ENCODE results near the gene CRELD2. TPM values are rescaled to one million over a fixed set of nuclear protein-coding genes. Genes with fewer than 3 reads are reported as not detected.

CRELD2 gene
- total and polyA plus RNA-seq, 2 of the 13 experiments (the other 11 are each of a cell fraction or from before 2014, with no cell fraction given), result 17.2 to 44.7 TPM

DNA sequence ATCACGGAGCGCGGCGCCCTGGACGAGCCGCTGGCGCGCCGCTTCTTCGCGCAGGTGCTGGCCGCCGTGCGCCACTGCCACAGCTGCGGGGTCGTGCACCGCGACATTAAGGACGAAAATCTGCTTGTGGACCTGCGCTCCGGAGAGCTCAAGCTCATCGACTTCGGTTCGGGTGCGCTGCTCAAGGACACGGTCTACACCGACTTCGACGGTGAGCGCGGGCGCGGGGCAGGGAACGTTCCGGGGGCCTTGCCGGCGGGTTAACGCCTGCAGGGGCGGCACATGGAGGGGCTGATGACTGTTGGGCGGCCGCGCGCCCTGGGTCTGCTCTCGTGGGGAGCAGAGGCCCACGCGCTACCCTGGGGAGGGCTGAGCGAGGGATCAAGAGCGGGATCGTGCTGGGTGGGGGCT lies 43.2 kb downstream of the CRELD2 start (continued):
- TF ChIP-seq, protein P1, sequence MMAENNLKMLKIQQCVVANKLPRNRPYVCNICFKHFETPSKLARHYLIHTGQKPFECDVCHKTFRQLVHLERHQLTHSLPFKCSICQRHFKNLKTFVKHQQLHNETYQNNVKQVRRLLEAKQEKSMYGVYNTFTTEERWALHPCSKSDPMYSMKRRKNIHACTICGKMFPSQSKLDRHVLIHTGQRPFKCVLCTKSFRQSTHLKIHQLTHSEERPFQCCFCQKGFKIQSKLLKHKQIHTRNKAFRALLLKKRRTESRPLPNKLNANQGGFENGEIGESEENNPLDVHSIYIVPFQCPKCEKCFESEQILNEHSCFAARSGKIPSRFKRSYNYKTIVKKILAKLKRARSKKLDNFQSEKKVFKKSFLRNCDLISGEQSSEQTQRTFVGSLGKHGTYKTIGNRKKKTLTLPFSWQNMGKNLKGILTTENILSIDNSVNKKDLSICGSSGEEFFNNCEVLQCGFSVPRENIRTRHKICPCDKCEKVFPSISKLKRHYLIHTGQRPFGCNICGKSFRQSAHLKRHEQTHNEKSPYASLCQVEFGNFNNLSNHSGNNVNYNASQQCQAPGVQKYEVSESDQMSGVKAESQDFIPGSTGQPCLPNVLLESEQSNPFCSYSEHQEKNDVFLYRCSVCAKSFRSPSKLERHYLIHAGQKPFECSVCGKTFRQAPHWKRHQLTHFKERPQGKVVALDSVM (CRISPR knock-in tag; IDR thresholded peaks at IDR 0.05), result 0 out of 2 replicates have a peak, but pooled peaks have one; percentile 6
- no peak for TF ChIP-seq ZNF616 (CRISPR knock-in tag; IDR thresholded peaks at IDR 0.05; ENCODE audit: low read depth)
- no peak for TF ChIP-seq HCFC1 (IDR thresholded peaks at IDR 0.05; ENCODE audit: low read depth, low read length)
- no peak for TF ChIP-seq ZNF788 (CRISPR knock-in tag; IDR thresholded peaks at IDR 0.05; ENCODE audit: borderline replicate concordance)
- TF ChIP-seq ZNF446 (CRISPR knock-in tag; IDR thresholded peaks at IDR 0.05), result no peak
- TF ChIP-seq NR1H2 (CRISPR knock-in tag; IDR thresholded peaks at IDR 0.05; ENCODE audit: borderline replicate concordance, low read depth), result no peak
- peak; percentile 51; the same call in 1 of the 2 replicates for TF ChIP-seq SALL1 (CRISPR knock-in tag; IDR thresholded peaks at IDR 0.05)
- TF ChIP-seq, protein P2, sequence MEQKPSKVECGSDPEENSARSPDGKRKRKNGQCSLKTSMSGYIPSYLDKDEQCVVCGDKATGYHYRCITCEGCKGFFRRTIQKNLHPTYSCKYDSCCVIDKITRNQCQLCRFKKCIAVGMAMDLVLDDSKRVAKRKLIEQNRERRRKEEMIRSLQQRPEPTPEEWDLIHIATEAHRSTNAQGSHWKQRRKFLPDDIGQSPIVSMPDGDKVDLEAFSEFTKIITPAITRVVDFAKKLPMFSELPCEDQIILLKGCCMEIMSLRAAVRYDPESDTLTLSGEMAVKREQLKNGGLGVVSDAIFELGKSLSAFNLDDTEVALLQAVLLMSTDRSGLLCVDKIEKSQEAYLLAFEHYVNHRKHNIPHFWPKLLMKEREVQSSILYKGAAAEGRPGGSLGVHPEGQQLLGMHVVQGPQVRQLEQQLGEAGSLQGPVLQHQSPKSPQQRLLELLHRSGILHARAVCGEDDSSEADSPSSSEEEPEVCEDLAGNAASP (CRISPR knock-in tag; IDR thresholded peaks at IDR 0.05; ENCODE audit: borderline replicate concordance), result no peak
- TF ChIP-seq, protein P3, sequence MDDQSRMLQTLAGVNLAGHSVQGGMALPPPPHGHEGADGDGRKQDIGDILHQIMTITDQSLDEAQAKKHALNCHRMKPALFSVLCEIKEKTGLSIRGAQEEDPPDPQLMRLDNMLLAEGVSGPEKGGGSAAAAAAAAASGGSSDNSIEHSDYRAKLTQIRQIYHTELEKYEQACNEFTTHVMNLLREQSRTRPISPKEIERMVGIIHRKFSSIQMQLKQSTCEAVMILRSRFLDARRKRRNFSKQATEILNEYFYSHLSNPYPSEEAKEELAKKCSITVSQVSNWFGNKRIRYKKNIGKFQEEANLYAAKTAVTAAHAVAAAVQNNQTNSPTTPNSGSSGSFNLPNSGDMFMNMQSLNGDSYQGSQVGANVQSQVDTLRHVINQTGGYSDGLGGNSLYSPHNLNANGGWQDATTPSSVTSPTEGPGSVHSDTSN (CRISPR knock-in tag; IDR thresholded peaks at IDR 0.05; ENCODE audit: borderline replicate concordance), result no peak
- TF ChIP-seq, protein P4, sequence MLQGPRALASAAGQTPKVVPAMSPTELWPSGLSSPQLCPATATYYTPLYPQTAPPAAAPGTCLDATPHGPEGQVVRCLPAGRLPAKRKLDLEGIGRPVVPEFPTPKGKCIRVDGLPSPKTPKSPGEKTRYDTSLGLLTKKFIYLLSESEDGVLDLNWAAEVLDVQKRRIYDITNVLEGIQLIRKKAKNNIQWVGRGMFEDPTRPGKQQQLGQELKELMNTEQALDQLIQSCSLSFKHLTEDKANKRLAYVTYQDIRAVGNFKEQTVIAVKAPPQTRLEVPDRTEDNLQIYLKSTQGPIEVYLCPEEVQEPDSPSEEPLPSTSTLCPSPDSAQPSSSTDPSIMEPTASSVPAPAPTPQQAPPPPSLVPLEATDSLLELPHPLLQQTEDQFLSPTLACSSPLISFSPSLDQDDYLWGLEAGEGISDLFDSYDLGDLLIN (CRISPR knock-in tag; IDR thresholded peaks at IDR 0.05; ENCODE audit: borderline replicate concordance), result no peak
- TF ChIP-seq ZBTB38 (CRISPR knock-in tag; IDR thresholded peaks at IDR 0.05), result no peak
- TF ChIP-seq SMYD3 (CRISPR knock-in tag; IDR thresholded peaks at IDR 0.05), result no peak
- no peak for TF ChIP-seq ZNF674 (CRISPR knock-in tag; IDR thresholded peaks at IDR 0.05; ENCODE audit: low read depth)
- no peak for TF ChIP-seq ZSCAN9 (CRISPR knock-in tag; IDR thresholded peaks at IDR 0.05; ENCODE audit: borderline replicate concordance)
- no peak for TF ChIP-seq ZNF337 (CRISPR knock-in tag; IDR thresholded peaks at IDR 0.05; ENCODE audit: borderline replicate concordance, low read depth)
- TF ChIP-seq NFIC (IDR thresholded peaks at IDR 0.05; ENCODE audit: low read length), result no peak
- TF ChIP-seq, protein P5, sequence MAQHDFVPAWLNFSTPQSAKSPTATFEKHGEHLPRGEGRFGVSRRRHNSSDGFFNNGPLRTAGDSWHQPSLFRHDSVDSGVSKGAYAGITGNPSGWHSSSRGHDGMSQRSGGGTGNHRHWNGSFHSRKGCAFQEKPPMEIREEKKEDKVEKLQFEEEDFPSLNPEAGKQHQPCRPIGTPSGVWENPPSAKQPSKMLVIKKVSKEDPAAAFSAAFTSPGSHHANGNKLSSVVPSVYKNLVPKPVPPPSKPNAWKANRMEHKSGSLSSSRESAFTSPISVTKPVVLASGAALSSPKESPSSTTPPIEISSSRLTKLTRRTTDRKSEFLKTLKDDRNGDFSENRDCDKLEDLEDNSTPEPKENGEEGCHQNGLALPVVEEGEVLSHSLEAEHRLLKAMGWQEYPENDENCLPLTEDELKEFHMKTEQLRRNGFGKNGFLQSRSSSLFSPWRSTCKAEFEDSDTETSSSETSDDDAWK (CRISPR knock-in tag; IDR thresholded peaks at IDR 0.05), result no peak
- TF ChIP-seq, protein P6, sequence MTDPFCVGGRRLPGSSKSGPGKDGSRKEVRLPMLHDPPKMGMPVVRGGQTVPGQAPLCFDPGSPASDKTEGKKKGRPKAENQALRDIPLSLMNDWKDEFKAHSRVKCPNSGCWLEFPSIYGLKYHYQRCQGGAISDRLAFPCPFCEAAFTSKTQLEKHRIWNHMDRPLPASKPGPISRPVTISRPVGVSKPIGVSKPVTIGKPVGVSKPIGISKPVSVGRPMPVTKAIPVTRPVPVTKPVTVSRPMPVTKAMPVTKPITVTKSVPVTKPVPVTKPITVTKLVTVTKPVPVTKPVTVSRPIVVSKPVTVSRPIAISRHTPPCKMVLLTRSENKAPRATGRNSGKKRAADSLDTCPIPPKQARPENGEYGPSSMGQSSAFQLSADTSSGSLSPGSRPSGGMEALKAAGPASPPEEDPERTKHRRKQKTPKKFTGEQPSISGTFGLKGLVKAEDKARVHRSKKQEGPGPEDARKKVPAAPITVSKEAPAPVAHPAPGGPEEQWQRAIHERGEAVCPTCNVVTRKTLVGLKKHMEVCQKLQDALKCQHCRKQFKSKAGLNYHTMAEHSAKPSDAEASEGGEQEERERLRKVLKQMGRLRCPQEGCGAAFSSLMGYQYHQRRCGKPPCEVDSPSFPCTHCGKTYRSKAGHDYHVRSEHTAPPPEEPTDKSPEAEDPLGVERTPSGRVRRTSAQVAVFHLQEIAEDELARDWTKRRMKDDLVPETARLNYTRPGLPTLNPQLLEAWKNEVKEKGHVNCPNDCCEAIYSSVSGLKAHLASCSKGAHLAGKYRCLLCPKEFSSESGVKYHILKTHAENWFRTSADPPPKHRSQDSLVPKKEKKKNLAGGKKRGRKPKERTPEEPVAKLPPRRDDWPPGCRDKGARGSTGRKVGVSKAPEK (CRISPR knock-in tag; IDR thresholded peaks at IDR 0.05; ENCODE audit: borderline replicate concordance), result no peak
- TF ChIP-seq, protein P7, sequence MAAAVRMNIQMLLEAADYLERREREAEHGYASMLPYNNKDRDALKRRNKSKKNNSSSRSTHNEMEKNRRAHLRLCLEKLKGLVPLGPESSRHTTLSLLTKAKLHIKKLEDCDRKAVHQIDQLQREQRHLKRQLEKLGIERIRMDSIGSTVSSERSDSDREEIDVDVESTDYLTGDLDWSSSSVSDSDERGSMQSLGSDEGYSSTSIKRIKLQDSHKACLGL (CRISPR knock-in tag; IDR thresholded peaks at IDR 0.05), result peak; percentile 81; the same call in 1 of the 2 replicates

Measured in HepG2 (cell line).